ENCODE results near the gene CFD. TPM values are rescaled to one million over a fixed set of nuclear protein-coding genes. Genes with fewer than 3 reads are reported as not detected.
A peak's percentile ranks its signal among the peaks of the same experiment; 100 is the strongest.

The CFD gene
- total and polyA plus RNA-seq, 10 of the 15 experiments (the other 5 are each of a cell fraction or from before 2014, with no cell fraction given) = 0.05 to 1.1 (median 0.38) TPM; not detected in 4

GRCh38 chr19:871446-872265 is 12.2 kb downstream of the CFD start:
- Histone ChIP-seq H3K4me3 (no peak overlapping the region), H3K79me2 (ENCODE audit: control insufficient read depth, insufficient read depth, low read length) (no peaks in the 10 kb centered on the region), H3K36me3 (ENCODE audit: control insufficient read depth in 2 of 2, insufficient read depth in 2 of 2, low read length in 1 of 2) (no peaks in the 10 kb centered on the region; a peak in 2 of 4 replicates), H3K9ac (ENCODE audit: control insufficient read depth, insufficient read depth, low read length) (no peak overlapping the region), H2AFZ (ENCODE audit: control insufficient read depth, low read depth, low read length) (no peak overlapping the region), H3K27ac (ENCODE audit: control insufficient read depth, insufficient read depth) (no peak overlapping the region), H3K4me2 (ENCODE audit: control insufficient read depth, insufficient read depth) (no peak overlapping the region), H3K4me1 (ENCODE audit: control insufficient read depth, insufficient read depth, low read length) (no peaks in the 10 kb centered on the region), H4K20me1 (ENCODE audit: control insufficient read depth, insufficient read depth) (no peaks in the 10 kb centered on the region), H3K27me3 (replicated peaks in 1 of 2; ENCODE audit: control insufficient read depth in 2 of 2, insufficient read depth in 2 of 2, low read length in 1 of 2) (no peaks in the 10 kb centered on the region), H3K9me3 (replicated peaks; ENCODE audit: control insufficient read depth, insufficient read depth, low read length) (no peaks in the 10 kb centered on the region)
- ATAC-seq = no peak
- ChIA-PET SMC1A (ENCODE audit: uncharacterized antibody, unreplicated experiment) (no interaction called here), CTCF (no interaction called here), RAD21 (ENCODE audit: unreplicated experiment) (no interaction called here), POLR2A (interaction anchor here (0.5 to 1.1 kb wide), 2 partner anchors 21 to 27 kb away, joined by 3 to 4 read pairs; partner anchors contain the start of genes MED16 and RNU6-9)
- TF ChIP-seq HDAC2 (IDR thresholded peaks at IDR 0.05) = no peak
- peak; percentile 28; the same call in 1 of the 2 replicates for TF ChIP-seq POLR2A (IDR thresholded peaks at IDR 0.05; ENCODE audit: low read depth, low read length)
- no peak for TF ChIP-seq CHD2 (IDR thresholded peaks at IDR 0.05; ENCODE audit: borderline replicate concordance, low read depth, low read length)
- no peak for TF ChIP-seq IRF4 (IDR thresholded peaks at IDR 0.05; ENCODE audit: low read depth, low read length)
- intact Hi-C loops (cut with micrococcal nuclease; ENCODE audit: unreplicated experiment) (no loop called here), in situ Hi-C loops (cut with MboI) (no loop called here)
- whole genome bisulfite sequencing (ENCODE audit: insufficient coverage, insufficient replicate concordance, low lambda C conversion rate, missing lambda C conversion rate) = 76% methylated on average over 19 of the region's 33 CpGs
- DNase-seq (ENCODE audit: low read depth, low spot score) = no peak
- FAIRE-seq = no peak
- BruUV-seq (replicated peaks) = no TSS peak

DNA sequence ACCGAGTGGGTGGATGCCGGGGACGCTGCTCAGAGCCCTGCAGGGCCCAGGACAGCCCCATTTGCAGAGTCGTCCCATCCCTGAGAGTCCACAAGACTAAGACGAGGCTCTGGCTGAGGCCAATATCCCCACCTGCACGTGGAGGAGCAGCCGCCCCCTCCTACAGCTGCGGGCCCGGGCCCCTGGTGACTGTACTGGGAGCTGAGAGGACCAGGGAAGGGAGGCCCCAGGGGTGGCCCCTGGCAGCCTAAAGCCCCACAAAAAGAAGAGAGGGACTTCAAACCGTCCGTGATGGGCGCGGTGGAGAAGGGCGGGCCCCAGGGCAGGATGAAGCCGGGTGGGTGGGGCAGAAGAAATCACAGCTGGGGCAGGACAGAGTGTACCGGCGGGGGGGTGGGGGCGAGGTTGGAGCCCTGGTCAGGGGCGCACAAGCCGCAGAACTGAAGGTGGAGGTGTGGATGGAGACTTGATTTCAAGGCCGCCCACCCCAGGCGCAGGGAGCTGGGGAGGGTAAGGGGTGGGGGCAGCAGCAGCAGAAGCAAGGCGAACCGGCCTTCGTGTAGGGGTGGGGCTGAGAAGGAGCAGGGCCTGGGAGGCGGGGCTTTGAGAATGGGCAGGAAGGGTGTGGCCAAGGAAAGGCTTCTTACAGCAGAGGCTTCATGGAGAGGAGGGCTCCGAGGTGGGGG is 12.9 kb downstream of the CFD start:
- RAD21 ChIA-PET (ENCODE audit: unreplicated experiment) = interaction anchor here (0.6 kb wide), 1 partner anchor 373 kb away, joined by 3 read pairs; no protein-coding TSS in a partner anchor
- TF ChIP-seq SRF (IDR thresholded peaks at IDR 0.05; ENCODE audit: low read depth in 2 of 2, low read length in 2 of 2) = no peak
- TF ChIP-seq, protein P1, sequence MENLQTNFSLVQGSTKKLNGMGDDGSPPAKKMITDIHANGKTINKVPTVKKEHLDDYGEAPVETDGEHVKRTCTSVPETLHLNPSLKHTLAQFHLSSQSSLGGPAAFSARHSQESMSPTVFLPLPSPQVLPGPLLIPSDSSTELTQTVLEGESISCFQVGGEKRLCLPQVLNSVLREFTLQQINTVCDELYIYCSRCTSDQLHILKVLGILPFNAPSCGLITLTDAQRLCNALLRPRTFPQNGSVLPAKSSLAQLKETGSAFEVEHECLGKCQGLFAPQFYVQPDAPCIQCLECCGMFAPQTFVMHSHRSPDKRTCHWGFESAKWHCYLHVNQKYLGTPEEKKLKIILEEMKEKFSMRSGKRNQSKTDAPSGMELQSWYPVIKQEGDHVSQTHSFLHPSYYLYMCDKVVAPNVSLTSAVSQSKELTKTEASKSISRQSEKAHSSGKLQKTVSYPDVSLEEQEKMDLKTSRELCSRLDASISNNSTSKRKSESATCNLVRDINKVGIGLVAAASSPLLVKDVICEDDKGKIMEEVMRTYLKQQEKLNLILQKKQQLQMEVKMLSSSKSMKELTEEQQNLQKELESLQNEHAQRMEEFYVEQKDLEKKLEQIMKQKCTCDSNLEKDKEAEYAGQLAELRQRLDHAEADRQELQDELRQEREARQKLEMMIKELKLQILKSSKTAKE (IDR thresholded peaks at IDR 0.05; ENCODE audit: low read depth, poor library complexity, severe bottlenecking) = no peak
- TF ChIP-seq RFX5 (IDR thresholded peaks at IDR 0.05; ENCODE audit: low read depth, low read length) = no peak
- TF ChIP-seq, protein P2, sequence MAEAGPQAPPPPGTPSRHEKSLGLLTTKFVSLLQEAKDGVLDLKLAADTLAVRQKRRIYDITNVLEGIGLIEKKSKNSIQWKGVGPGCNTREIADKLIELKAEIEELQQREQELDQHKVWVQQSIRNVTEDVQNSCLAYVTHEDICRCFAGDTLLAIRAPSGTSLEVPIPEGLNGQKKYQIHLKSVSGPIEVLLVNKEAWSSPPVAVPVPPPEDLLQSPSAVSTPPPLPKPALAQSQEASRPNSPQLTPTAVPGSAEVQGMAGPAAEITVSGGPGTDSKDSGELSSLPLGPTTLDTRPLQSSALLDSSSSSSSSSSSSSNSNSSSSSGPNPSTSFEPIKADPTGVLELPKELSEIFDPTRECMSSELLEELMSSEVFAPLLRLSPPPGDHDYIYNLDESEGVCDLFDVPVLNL (IDR thresholded peaks at IDR 0.05; ENCODE audit: low read depth, low read length) = no peak
- TF ChIP-seq MLLT1 (IDR thresholded peaks at IDR 0.05) = no peak
- no peak for TF ChIP-seq SP1 (IDR thresholded peaks at IDR 0.05; ENCODE audit: low read depth, low read length)
- no peak for TF ChIP-seq NRF1 (conservative IDR thresholded peaks at IDR 0.05; ENCODE audit: low read depth, low read length)

More for the DNA sequence above, 12.9 kb downstream of the CFD start:
- Histone ChIP-seq H3K36me3 (ENCODE audit: control insufficient read depth in 2 of 2, insufficient read depth in 2 of 2, low read length in 1 of 2) (no peaks in the 10 kb centered on the region; a peak in 2 of 4 replicates), H3K27me3 (replicated peaks in 1 of 2; ENCODE audit: control insufficient read depth in 2 of 2, insufficient read depth in 2 of 2, low read length in 1 of 2) (no peaks in the 10 kb centered on the region), H3K4me2 (ENCODE audit: control insufficient read depth, insufficient read depth) (no peak overlapping the region), H3K4me1 (ENCODE audit: control insufficient read depth, insufficient read depth, low read length) (no peaks in the 10 kb centered on the region), H3K9me3 (replicated peaks; ENCODE audit: control insufficient read depth, insufficient read depth, low read length) (no peaks in the 10 kb centered on the region), H3K4me3 (no peak overlapping the region), H3K9ac (ENCODE audit: control insufficient read depth, insufficient read depth, low read length) (no peak overlapping the region), H2AFZ (ENCODE audit: control insufficient read depth, low read depth, low read length) (no peak overlapping the region), H3K79me2 (ENCODE audit: control insufficient read depth, insufficient read depth, low read length) (no peaks in the 10 kb centered on the region), H3K27ac (ENCODE audit: control insufficient read depth, insufficient read depth) (no peak overlapping the region), H4K20me1 (ENCODE audit: control insufficient read depth, insufficient read depth) (no peaks in the 10 kb centered on the region)
- ATAC-seq = peak; percentile 97
- POLR2A ChIA-PET = interaction anchor here (0.5 to 1.1 kb wide), 2 partner anchors 21 to 26 kb away, joined by 3 to 4 read pairs; partner anchors contain the start of genes MED16 and RNU6-9
- CTCF ChIA-PET = no interaction called here
- SMC1A ChIA-PET (ENCODE audit: uncharacterized antibody, unreplicated experiment) = no interaction called here
- peak; percentile 70 for FAIRE-seq
- in situ Hi-C loops (cut with MboI) = no loop called here
- DNase-seq (ENCODE audit: low read depth, low spot score) = peak; percentile 36
- BruUV-seq (replicated peaks) = no TSS peak
- 21% methylated on average over 21 of the region's 27 CpGs for WGBS (ENCODE audit: insufficient coverage, insufficient replicate concordance, low lambda C conversion rate, missing lambda C conversion rate)
- intact Hi-C loops (cut with micrococcal nuclease; ENCODE audit: unreplicated experiment) = no loop called here
